ENCODE measurements around the gene TSSK3.

Gene TSSK3

GRCh38 chr1:32362474-32363313 is at the start of gene TSSK3, which contains the start of gene FAM229A:
Gene TSSK3 (plus strand): TSS chr1:32362539. CDS start chr1:32362702, 163 bp downstream.
Gene FAM229A (minus strand): TSS chr1:32362485. CDS start chr1:32362091, 394 bp downstream.
- DNase-seq (ENCODE audit: low spot score) = no peak

- DNase-seq (ENCODE audit: low spot score) = no peak
These were observed 45.4 kb upstream of the TSSK3 start for GRCh38 chr1:32316903-32317277.

GRCh38 chr1:32318127-32318869 is 44.0 kb upstream of the TSSK3 start:
- DNase-seq (ENCODE audit: low spot score) = no peak

GRCh38 chr1:32321712-32322291 is 40.5 kb upstream of the TSSK3 start:
- no peak for DNase-seq (ENCODE audit: low spot score)

- DNase-seq (ENCODE audit: low spot score) = no peak
These were observed 35.1 kb upstream of the TSSK3 start for GRCh38 chr1:32327204-32327603.

- DNase-seq (ENCODE audit: low spot score) = no peak
These were observed 32.3 kb upstream of the TSSK3 start for GRCh38 chr1:32329931-32330466.

- no peak for DNase-seq (ENCODE audit: low spot score)
These were observed 31.7 kb upstream of the TSSK3 start for GRCh38 chr1:32330558-32331151.

GRCh38 chr1:32331549-32331948 is 30.8 kb upstream of the TSSK3 start:
- DNase-seq (ENCODE audit: low spot score) = no peak

- DNase-seq (ENCODE audit: low spot score) = no peak
These were observed 29.9 kb upstream of the TSSK3 start for GRCh38 chr1:32332290-32333079.

- DNase-seq (ENCODE audit: low spot score) = no peak
These were observed 28.9 kb upstream of the TSSK3 start for GRCh38 chr1:32333251-32333963.

GRCh38 chr1:32334274-32334861 is 28.0 kb upstream of the TSSK3 start:
- no peak for DNase-seq (ENCODE audit: low spot score)

- DNase-seq (ENCODE audit: low spot score) = peak; percentile 78
These were observed 27.3 kb upstream of the TSSK3 start for GRCh38 chr1:32334864-32335534.

GRCh38 chr1:32335535-32335789 is 26.9 kb upstream of the TSSK3 start:
- no peak for DNase-seq (ENCODE audit: low spot score)

GRCh38 chr1:32335790-32336590 is 26.3 kb upstream of the TSSK3 start, which contains the start of gene MARCKSL1:
Gene MARCKSL1 (minus strand): TSS chr1:32336233. CDS start chr1:32336033, 200 bp downstream.
- DNase-seq (ENCODE audit: low spot score) = peak; percentile 83

- DNase-seq (ENCODE audit: low spot score) = no peak
These were observed 25.8 kb upstream of the TSSK3 start for GRCh38 chr1:32336591-32336932.

GRCh38 chr1:32336963-32337675 is 25.2 kb upstream of the TSSK3 start:
- DNase-seq (ENCODE audit: low spot score) = no peak

- DNase-seq (ENCODE audit: low spot score) = no peak
These were observed 24.3 kb upstream of the TSSK3 start for GRCh38 chr1:32337855-32338636.
